ENCODE measurements around the gene SENP6. TPM values are rescaled to one million over a fixed set of nuclear protein-coding genes. Genes with fewer than 3 reads are reported as not detected.
A peak's percentile ranks its signal among the peaks of the same experiment; 100 is the strongest.
"Not testable (repeated sequence)": the region's sequence is repeated elsewhere in the genome, so short reads cannot be mapped to it uniquely, and the experiment has no call there.

SENP6 gene
- total RNA-seq, 2 experiments from 2014 or later = 70.2 to 72.0 TPM

DNA sequence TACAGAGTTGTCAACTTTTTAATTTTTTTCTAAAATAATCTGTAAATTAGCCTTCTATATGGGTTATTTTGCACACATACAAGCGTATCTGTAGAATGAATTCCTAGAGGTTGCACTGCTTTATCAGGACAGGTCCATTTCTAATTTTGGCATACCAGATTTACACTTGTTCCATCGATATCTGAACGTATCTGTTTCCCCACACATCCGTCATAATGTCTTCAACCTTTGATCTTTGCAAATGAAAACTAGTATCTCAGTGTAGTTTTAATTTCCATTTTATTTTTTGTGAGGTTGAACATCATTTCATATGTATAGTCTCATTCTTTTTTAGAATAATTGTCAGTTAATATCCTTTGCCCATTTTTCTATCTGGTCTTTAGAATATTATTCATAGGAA is 22.7 kb downstream of the SENP6 start:
- Mint-ChIP-seq H3K27me3 (no peaks in the 10 kb centered on the region), H3K4me3 (no peak overlapping the region), H3K4me1 (ENCODE audit: low read depth) (peaks cover 28% of the 10 kb centered on the region), H3K9me3 (no peaks in the 10 kb centered on the region), H3K36me3 (ENCODE audit: low read depth) (peaks cover 31% of the 10 kb centered on the region), H3K27ac (no peak overlapping the region)
- DNase-seq (no peak), ATAC-seq (no peak)
- ChIA-PET POLR2A (no interaction called here), CTCF (no interaction called here)
- intact Hi-C loops (cut with micrococcal nuclease) = no loop called here
- TF ChIP-seq CTCF (IDR thresholded peaks at IDR 0.05) = no peak

- ChIA-PET POLR2A (no interaction called here), CTCF (no interaction called here)
- no peak overlapping the region for H3K27ac Mint-ChIP-seq
- H3K36me3 Mint-ChIP-seq (ENCODE audit: low read depth) = peaks cover 34% of the 10 kb centered on the region
- H3K27me3 Mint-ChIP-seq = no peaks in the 10 kb centered on the region
- intact Hi-C loops (cut with micrococcal nuclease) = no loop called here
- ATAC-seq = no peak
- H3K4me1 Mint-ChIP-seq (ENCODE audit: low read depth) = peaks cover 21% of the 10 kb centered on the region
- H3K9me3 Mint-ChIP-seq = no peaks in the 10 kb centered on the region
- no peak for DNase-seq
- no peak for TF ChIP-seq CTCF (IDR thresholded peaks at IDR 0.05)
- no peak overlapping the region for H3K4me3 Mint-ChIP-seq
These were observed 23.3 kb downstream of the SENP6 start for GRCh38 chr6:75624988-75625387.

GRCh38 chr6:75626561-75626960 is 24.9 kb downstream of the SENP6 start:
- ATAC-seq = no peak
- TF ChIP-seq CTCF (IDR thresholded peaks at IDR 0.05) = no peak
- Mint-ChIP-seq H3K36me3 (ENCODE audit: low read depth) (peaks cover 28% of the 10 kb centered on the region), H3K4me1 (ENCODE audit: low read depth) (peaks cover 12% of the 10 kb centered on the region), H3K9me3 (no peaks in the 10 kb centered on the region), H3K27ac (no peak overlapping the region), H3K4me3 (no peak overlapping the region), H3K27me3 (no peaks in the 10 kb centered on the region)
- DNase-seq = no peak
- ChIA-PET CTCF (interaction anchor here (0.7 kb wide), 1 partner anchor 18 kb away, joined by 3 read pairs; no protein-coding TSS in a partner anchor), POLR2A (interaction anchor here (1.4 kb wide), 1 partner anchor 24 kb away, joined by 3 read pairs; the partner anchor contains the start of gene SENP6)
- intact Hi-C loops (cut with micrococcal nuclease) = no loop called here

GRCh38 chr6:75627708-75628107 is 26.0 kb downstream of the SENP6 start:
- Mint-ChIP-seq H3K36me3 (ENCODE audit: low read depth) (peaks cover 26% of the 10 kb centered on the region), H3K4me1 (ENCODE audit: low read depth) (peaks cover 16% of the 10 kb centered on the region)
- H3K4me3 Mint-ChIP-seq = not testable (repeated sequence)

GRCh38 chr6:75631859-75632635 is 30.4 kb downstream of the SENP6 start:
- POLR2A ChIA-PET = no interaction called here
- Mint-ChIP-seq H3K4me1 (ENCODE audit: low read depth) (peaks cover 17% of the 10 kb centered on the region), H3K27ac (peak overlapping the region; percentile 55), H3K4me3 (no peak overlapping the region), H3K36me3 (ENCODE audit: low read depth) (peaks cover 33% of the 10 kb centered on the region), H3K27me3 (no peaks in the 10 kb centered on the region), H3K9me3 (no peaks in the 10 kb centered on the region)
- intact Hi-C loops (cut with micrococcal nuclease) = no loop called here
- DNase-seq (no peak), ATAC-seq (no peak)
- no peak for TF ChIP-seq CTCF (IDR thresholded peaks at IDR 0.05)
- CTCF ChIA-PET = no interaction called here

More at GRCh38 chr6:75627708-75628107, 26.0 kb downstream of the SENP6 start:
- ATAC-seq; DNase-seq; H3K9me3 Mint-ChIP-seq; H3K27me3 Mint-ChIP-seq; CTCF ChIA-PET; intact Hi-C loops (cut with micrococcal nuclease); H3K27ac Mint-ChIP-seq: not testable (repeated sequence)
- POLR2A ChIA-PET = interaction anchor here (0.6 to 1.4 kb wide), 3 partner anchors 14 to 26 kb away, joined by 3 read pairs; partner anchors contain the start of gene SENP6
